Fibroblast of mammary gland (primary cell): Measurements from ENCODE around the gene UBE2E1.
A peak's percentile ranks its signal among the peaks of the same experiment; 100 is the strongest.

Experiments
- DNase-seq: peaks from one replicate; pipeline ENCODE4 v3.0.0-alpha.2; 2010; ENCODE audit warnings: low read depth
- H3K4me3 ChIP-seq: 2 replicates; pipeline ENCODE4 v1.5.1; 2011; ENCODE audit warnings: low read depth, mild to moderate bottlenecking, low read length, moderate library complexity; ENCODE audit not compliant: control insufficient read depth
- CTCF ChIP-seq: conservative IDR thresholded peaks from 2 replicates; pipeline ENCODE4 v1.5.1; 2011; ENCODE audit warnings: low read depth, low read length, inconsistent platforms; ENCODE audit not compliant: control insufficient read depth, insufficient read depth

The UBE2E1 gene

DNA sequence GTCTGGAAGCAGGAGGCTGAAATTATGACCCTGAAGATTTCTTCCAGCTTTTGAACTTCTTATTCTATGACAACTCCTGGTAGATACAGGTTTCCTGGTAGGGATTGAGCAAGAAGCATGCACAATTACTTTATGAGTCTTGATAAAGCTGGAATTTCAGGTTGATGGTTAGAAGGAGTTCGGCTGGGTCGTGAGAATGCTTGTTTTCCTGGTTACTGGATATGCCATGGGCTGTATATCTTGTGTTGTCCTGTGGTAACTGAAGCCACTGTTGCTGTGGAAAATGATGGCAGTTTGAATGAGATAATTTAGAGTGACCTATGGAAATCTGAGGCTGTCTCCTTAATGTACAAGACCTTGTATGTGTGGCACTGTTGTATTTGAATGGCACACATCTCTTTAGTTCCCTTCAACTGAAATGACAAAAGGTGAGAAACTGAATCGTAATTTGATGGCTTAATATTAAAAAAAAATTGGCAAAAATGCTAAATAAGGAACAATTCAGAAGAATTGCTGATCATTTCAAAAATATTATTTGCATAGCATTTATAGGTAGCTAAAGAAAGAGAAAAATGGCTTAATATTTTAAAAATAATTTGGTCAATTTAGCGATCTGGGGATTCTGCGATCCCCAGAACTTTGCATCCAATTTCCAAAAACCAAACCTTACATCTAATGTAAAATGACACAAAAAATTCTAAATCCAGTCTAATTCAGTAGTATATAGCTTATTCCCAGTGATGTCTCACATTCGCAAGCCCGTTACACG is 1.1 kb upstream of the UBE2E1 start:
- DNase-seq: no peak
- H3K4me3 ChIP-seq: no peak overlapping the region
- no peak for TF ChIP-seq CTCF

DNA sequence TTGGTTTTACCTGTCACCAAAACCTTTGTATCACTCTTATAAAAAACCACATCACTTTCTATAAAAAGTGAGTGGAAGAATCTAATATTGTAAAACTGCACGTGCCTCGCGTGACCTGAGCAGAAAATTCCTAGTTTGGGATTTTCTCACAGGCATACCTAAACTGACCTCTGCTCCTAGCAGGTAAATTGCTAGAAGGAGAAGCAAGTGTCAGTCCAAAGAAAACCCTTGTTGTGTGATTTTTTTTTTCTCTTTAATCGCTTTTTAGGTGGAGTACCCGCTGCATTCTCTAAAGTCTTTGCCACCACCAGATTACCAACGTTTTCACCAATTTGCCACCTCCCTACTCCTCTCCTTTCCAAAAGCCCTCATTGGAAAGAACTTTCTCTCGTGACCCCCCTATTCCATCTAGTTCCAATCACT is 534 bp upstream of the UBE2E1 start:
- DNase-seq: no peak
- TF ChIP-seq CTCF: no peak
- H3K4me3 ChIP-seq: peak overlapping the region; percentile 55

DNA sequence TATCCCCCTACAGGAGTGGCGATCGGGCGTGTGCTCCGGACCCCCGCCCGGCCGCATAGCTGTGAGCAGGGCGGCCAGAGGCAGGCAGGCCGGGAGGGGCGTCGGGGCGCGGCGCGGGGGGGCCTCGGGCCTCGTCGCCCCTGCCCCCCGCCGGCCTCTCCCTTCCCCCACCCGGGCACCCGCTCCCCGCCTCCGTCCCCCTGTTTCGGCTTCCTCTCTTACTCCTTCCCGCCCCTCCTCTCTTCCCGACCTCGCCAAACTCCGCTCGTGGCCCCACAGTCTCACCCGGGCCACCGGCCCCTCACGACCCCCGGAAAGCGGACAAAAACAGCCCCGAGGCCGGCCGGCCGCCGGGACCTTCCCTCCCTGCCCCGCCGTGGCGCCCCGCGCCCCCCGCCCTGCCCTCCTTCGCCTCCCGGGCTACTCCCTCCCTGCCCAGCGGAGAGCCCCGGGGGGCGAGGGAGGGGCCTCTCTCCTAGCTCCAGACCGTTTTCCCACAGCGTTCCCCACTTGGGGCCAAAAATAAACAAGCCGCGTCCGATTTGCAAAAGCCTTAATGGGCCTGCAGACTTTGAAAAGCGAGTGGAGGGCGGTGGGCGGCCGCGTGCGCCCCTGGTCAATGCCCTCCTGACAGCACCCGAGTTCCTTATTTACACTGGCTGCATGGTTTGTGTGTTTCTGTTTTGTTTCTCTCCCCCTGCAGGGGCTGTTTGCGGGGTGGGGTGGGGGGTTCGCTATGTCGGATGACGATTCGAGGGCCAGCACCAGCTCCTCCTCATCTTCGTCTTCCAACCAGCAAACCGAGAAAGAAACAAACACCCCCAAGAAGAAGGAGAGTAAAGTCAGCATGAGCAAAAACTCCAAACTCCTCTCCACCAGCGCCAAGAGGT is 1.0 kb downstream of the UBE2E1 start:
- H3K4me3 ChIP-seq: peak overlapping the region; percentile 75
- no peak for TF ChIP-seq CTCF
- no peak for DNase-seq

GRCh38 chr3:23807424-23808015 is 1.8 kb downstream of the UBE2E1 start:
- H3K4me3 ChIP-seq: peak overlapping the region; percentile 75
- peak; percentile 47 for DNase-seq
- TF ChIP-seq CTCF: no peak

GRCh38 chr3:23808525-23808924 is 2.8 kb downstream of the UBE2E1 start:
- TF ChIP-seq CTCF: no peak
- no peak overlapping the region for H3K4me3 ChIP-seq
- no peak for DNase-seq

DNA sequence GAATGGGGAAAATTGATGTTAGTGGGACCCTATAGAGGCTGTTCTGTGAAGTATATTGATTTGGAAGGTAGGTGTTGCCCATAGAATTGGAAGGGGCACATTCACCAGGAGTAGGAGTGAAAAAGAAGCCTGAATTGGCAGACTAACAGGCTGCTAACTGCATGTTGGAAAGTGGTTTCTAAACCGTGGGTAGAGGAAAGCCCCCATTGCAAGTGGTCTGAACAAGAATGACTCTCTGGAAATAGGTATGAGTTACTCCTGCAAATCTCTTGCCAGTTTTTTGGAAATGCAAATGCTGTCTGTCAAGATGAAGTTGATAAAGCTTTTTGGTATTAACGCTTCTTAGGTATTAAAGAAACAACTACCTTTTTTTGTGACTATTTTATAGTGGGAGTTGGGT is 3.5 kb downstream of the UBE2E1 start:
- H3K4me3 ChIP-seq: no peak overlapping the region
- TF ChIP-seq CTCF: no peak
- DNase-seq: no peak
